Uterus (tissue), 4 donors: ENCODE data around the gene ZNF423. TPM values are rescaled to one million over a fixed set of nuclear protein-coding genes. Genes with fewer than 3 reads are reported as not detected.

Experiments
- DNase-seq, 2 donors: peaks; one replicate each; pipeline ENCODE4 v3.0.0-alpha.2; 2019 to 2020
- H3K27ac ChIP-seq, 2 donors: fragments of 200-600 bp; sonication (generic); 1 replicate in 1 of 2; 2 replicates in 1 of 2; pipeline ENCODE4 v1.5.1; 2016 to 2018
- H3K27me3 ChIP-seq, 2 donors: fragments of 200-600 bp; sonication (generic); one replicate each; pipeline ENCODE4 v1.5.1; 2018 to 2019; ENCODE audit warnings: control low read depth in 1 of 2
- H3K36me3 ChIP-seq, 2 donors: fragments of 200-600 bp; sonication (generic); one replicate each; pipeline ENCODE4 v1.5.1; 2019; ENCODE audit warnings: control low read depth in 1 of 2
- H3K4me1 ChIP-seq, 2 donors: fragments of 200-600 bp; sonication (generic); one replicate each; pipeline ENCODE4 v1.5.1; 2018 to 2019; ENCODE audit warnings: control low read depth in 1 of 2
- H3K4me3 ChIP-seq, 2 donors: fragments of 200-600 bp; sonication (generic); 1 replicate in 1 of 2; 2 replicates in 1 of 2; pipeline ENCODE4 v1.5.1; 2018 to 2019; ENCODE audit warnings: mild to moderate bottlenecking in 1 of 2
- H3K9me3 ChIP-seq, 2 donors: fragments of 200-600 bp; sonication (generic); one replicate each; pipeline ENCODE4 v1.5.1; 2019; ENCODE audit warnings: control low read depth in 1 of 2
- POLR2A ChIP-seq, 2 donors: fragments of 450-650 bp; IDR thresholded peaks; one replicate each; pipeline ENCODE4 v1.6.1; 2016; ENCODE audit warnings: antibody characterized with exemption in 2 of 2, mild to moderate bottlenecking in 1 of 2, moderate library complexity in 1 of 2
- intact Hi-C: fragments of 100-400 bp; cut with DNase I; formaldehyde crosslinking; loops from one replicate; pipeline ENCODE4 v1.15.1; 2023; ENCODE audit warnings: low total_unique reads
- total RNA-seq, 4 donors: library from RNA; depleted of rRNA in 3 of 4; stranded (reverse); fragments of >200 nt in 3 of 4; gene quantifications; one replicate each; pipeline versions ENCODE4 v1.1.0 to v1.2.4, GENCODE V29; 2014 to 2023
- TF ChIP-seq, protein P1 (sequence below), 4 experiments: fragments of 200-600 bp in 2 of 4; fragments of 450-650 bp in 2 of 4; sonication (generic) in 2 of 4; IDR thresholded peaks; one replicate each; pipeline ENCODE4 v1.5.1; 2016 to 2019; ENCODE audit warnings: antibody characterized with exemption in 4 of 4, mild to moderate bottlenecking in 2 of 4, moderate library complexity in 1 of 4
- donor health status: DM: yes; HTN: yes; CAD: no.

The ZNF423 gene
- total RNA-seq, 4 donors from 2014 or later, result 7.1 to 33.5 (median 14.7) TPM

DNA sequence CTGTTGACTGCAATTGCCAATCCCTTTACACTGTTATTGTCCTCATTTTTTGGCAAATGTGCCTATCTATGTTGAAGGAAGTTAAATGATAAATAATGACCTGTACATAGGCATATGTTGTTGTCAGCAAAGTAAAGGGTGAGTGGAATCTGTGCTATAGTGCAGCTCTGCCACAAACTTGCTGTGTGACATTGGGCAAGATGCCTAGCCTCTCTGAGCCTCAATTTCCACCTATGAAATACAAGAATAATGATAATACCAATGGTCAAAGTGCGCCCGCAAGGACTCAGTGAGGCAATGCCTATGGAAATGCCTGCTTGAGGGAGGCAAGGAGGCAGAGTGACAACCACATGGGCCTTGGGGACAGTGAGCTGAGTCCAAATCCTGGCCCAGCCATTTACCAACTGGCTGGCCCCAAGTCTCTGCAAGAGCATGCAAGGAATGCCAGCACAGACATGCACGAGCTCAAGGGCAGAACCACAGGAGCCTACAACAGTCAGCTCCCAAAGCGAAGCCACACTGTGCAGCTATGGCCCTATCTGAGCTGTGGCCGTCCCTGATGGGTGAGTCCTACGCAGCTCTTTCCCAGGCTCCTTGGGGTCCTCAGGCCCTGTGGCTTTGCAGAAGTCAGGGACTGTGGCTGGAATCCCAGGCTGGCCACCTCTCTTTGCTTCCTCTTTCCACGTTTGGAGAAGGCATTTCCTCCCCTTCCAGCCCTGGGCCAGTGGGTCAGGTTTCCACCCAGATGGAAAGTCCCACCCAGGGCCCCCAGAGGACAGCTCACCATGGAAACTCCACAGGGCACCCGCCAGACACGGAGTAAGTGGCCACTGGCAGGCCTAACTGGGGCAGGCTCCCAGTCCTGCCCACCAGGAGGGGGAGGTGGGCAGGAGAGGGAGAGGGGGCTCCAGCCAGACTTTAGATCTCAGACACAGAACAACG, 82.1 kb downstream of the ZNF423 start:
- Histone ChIP-seq H3K36me3 (no peaks in the 10 kb centered on the region), H3K4me3 (no peak overlapping the region), H3K4me1 (no peaks in the 10 kb centered on the region), H3K9me3 (no peaks in the 10 kb centered on the region), H3K27me3 (no peaks in the 10 kb centered on the region), H3K27ac (no peak overlapping the region)
- TF ChIP-seq, protein P1, sequence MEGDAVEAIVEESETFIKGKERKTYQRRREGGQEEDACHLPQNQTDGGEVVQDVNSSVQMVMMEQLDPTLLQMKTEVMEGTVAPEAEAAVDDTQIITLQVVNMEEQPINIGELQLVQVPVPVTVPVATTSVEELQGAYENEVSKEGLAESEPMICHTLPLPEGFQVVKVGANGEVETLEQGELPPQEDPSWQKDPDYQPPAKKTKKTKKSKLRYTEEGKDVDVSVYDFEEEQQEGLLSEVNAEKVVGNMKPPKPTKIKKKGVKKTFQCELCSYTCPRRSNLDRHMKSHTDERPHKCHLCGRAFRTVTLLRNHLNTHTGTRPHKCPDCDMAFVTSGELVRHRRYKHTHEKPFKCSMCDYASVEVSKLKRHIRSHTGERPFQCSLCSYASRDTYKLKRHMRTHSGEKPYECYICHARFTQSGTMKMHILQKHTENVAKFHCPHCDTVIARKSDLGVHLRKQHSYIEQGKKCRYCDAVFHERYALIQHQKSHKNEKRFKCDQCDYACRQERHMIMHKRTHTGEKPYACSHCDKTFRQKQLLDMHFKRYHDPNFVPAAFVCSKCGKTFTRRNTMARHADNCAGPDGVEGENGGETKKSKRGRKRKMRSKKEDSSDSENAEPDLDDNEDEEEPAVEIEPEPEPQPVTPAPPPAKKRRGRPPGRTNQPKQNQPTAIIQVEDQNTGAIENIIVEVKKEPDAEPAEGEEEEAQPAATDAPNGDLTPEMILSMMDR (IDR thresholded peaks at IDR 0.05), result no peak
- TF ChIP-seq POLR2A (IDR thresholded peaks at IDR 0.05), result no peak
- intact Hi-C loops, result no loop called here
- DNase-seq, result no peak

DNA sequence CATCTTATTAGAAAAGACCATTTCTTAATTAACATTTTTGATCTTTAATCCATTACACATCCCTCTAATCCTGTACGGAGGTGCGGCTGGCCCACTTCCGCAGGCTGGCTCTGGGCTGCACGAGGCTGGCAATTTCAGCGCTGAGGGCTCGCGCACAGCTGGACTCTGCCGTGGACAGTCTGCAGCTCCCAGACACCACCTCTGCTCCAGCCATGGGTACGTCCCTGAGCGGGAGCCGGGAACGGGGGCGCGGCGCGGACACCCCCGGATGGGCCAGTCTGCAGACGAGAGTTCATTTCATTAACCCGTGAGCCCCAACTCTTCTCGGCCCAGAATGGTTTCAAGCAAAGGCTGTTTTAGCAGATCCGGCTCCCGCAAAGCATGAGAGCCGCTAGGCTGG, 87.9 kb downstream of the ZNF423 start:
- no peak for TF ChIP-seq POLR2A (IDR thresholded peaks at IDR 0.05)
- TF ChIP-seq, protein P1 (IDR thresholded peaks at IDR 0.05), result no peak
- intact Hi-C loops, result no loop called here
- H3K9me3 ChIP-seq, result no peaks in the 10 kb centered on the region

DNA sequence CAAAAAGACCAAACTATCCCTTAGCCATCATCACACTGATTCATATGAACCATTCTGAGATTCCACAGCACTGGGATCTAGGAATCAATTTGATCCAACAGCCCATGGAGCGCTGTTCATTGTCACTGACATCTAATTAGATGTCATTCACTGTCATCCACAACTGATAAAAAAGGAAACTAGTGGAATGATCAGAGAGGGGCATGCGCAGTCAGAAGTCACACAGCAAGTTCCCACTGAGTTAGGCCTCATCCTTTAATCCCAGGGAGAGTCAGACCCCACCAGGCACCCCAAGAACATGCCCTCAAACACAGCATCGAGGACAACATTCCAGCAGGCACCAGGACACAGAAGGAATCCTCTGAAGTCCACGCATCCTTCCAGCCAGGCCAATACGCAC, 88.5 kb downstream of the ZNF423 start:
- intact Hi-C loops, result no loop called here

More for the DNA sequence above, 87.9 kb downstream of the ZNF423 start:
- no peaks in the 10 kb centered on the region for H3K36me3 ChIP-seq
- no peaks in the 10 kb centered on the region for H3K4me1 ChIP-seq
- no peaks in the 10 kb centered on the region for H3K27me3 ChIP-seq
- no peak overlapping the region for H3K4me3 ChIP-seq
- H3K27ac ChIP-seq, result no peak overlapping the region
- no peak for DNase-seq

DNA sequence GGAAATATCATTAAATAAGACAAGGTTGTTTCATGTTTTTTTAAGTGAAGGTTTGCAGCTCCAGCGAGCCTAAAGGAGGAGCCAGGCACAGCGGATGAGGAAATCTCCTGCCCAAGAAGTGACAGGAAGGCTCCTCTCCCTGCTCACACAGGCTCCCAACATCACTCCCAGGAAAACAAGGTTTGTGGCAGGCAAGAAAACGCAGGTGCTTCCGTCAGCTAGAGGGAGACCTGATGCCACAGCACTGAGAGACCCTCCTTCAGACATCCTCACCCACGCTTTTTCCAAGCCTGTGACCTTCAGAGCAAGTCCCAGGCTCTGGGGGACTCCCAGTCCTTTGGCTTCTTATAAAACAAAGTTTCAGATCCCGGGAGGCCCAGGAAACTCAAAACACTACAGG, 89.7 kb downstream of the ZNF423 start:
- intact Hi-C loops, result no loop called here
- Histone ChIP-seq H3K27ac (no peak overlapping the region), H3K4me3 (no peak overlapping the region)

More for the DNA sequence above, 88.5 kb downstream of the ZNF423 start:
- TF ChIP-seq POLR2A (IDR thresholded peaks at IDR 0.05), result no peak
- TF ChIP-seq, protein P1 (IDR thresholded peaks at IDR 0.05), result no peak
- H3K36me3 ChIP-seq, result no peaks in the 10 kb centered on the region
- H3K27ac ChIP-seq, result no peak overlapping the region
- H3K4me1 ChIP-seq, result no peaks in the 10 kb centered on the region
- no peaks in the 10 kb centered on the region for H3K9me3 ChIP-seq
- no peak for DNase-seq
- no peaks in the 10 kb centered on the region for H3K27me3 ChIP-seq
- no peak overlapping the region for H3K4me3 ChIP-seq

DNA sequence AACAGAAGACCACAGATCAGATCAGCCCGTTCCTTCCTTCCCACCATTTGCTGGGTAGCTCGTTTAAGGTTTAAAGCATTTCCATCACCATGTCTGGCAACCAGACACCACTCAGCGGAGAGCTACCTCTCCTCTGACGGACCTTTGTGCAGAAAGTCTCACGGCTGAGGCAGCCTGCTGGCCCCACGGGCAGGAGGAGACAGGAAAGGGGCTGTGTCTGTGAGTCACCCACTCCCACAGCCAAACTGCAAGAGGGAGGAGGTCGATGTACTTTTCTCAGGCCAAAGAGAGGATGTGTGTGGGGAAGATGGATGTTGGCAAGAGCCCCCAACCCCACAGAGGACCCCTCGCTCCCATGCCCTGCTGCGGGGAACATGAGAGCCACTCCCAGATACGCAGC, 92.1 kb downstream of the ZNF423 start:
- Histone ChIP-seq H3K27me3 (no peaks in the 10 kb centered on the region), H3K4me3 (no peak overlapping the region), H3K9me3 (no peaks in the 10 kb centered on the region), H3K36me3 (no peaks in the 10 kb centered on the region), H3K27ac (no peak overlapping the region), H3K4me1 (no peaks in the 10 kb centered on the region)
- intact Hi-C loops, result no loop called here
- TF ChIP-seq, protein P1 (IDR thresholded peaks at IDR 0.05), result no peak
- TF ChIP-seq POLR2A (IDR thresholded peaks at IDR 0.05), result no peak
- DNase-seq, result no peak

More for the DNA sequence above, 89.7 kb downstream of the ZNF423 start:
- Histone ChIP-seq H3K27me3 (no peaks in the 10 kb centered on the region), H3K9me3 (no peaks in the 10 kb centered on the region), H3K4me1 (no peaks in the 10 kb centered on the region), H3K36me3 (no peaks in the 10 kb centered on the region)
- TF ChIP-seq POLR2A (IDR thresholded peaks at IDR 0.05), result no peak
- TF ChIP-seq, protein P1 (IDR thresholded peaks at IDR 0.05), result no peak
- no peak for DNase-seq
